8988T (cell line): ENCODE measurements around the gene CANX.

Experiments
- DNase-seq: peaks from one replicate; pipeline ENCODE4 v3.0.0; 2011

Gene CANX

GRCh38 chr5:179779826-179780225 lies 81.1 kb downstream of the CANX start:
- DNase-seq, result no peak

- no peak for DNase-seq
Measured at GRCh38 chr5:179780362-179780761, 81.6 kb downstream of the CANX start.
